Body of pancreas (tissue), 4 donors: Measurements from ENCODE around the gene NEDD9. TPM values are rescaled to one million over a fixed set of nuclear protein-coding genes. Genes with fewer than 3 reads are reported as not detected.

Experiments
- ATAC-seq: fragments of 150-250 bp; one replicate; pipeline ENCODE4 v1.9.1; 2016
- DNase-seq, 4 donors: peaks; one replicate each; pipeline ENCODE4 v3.0.0-alpha.2; 2019
- H3K27ac ChIP-seq, 4 donors: fragments of 200-600 bp; sonication (generic); 1 replicate in 3 of 4; 2 replicates in 1 of 4; pipeline versions ENCODE4 v1.5.1 to v1.6.1; 2016 to 2019; ENCODE audit warnings: mild to moderate bottlenecking in 1 of 4, mixed read lengths in 1 of 4, moderate library complexity in 1 of 4
- H3K27me3 ChIP-seq, 2 donors: fragments of 200-600 bp; sonication (generic); one replicate each; pipeline ENCODE4 v1.6.0; 2016; ENCODE audit warnings: mild to moderate bottlenecking in 1 of 2
- H3K36me3 ChIP-seq, 2 donors: fragments of 200-600 bp; sonication (generic); replicated peaks in 1 of 2; 2 replicates each; pipeline ENCODE4 v1.5.1; 2016; ENCODE audit warnings: low read depth in 2 of 2; ENCODE audit not compliant: insufficient read depth in 1 of 2
- H3K4me1 ChIP-seq: fragments of 200-600 bp; sonication (generic); one replicate; pipeline ENCODE4 v1.6.0; 2016
- H3K4me3 ChIP-seq, 2 donors: fragments of 200-600 bp; sonication (generic); 1 replicate in 1 of 2; 2 replicates in 1 of 2; pipeline ENCODE4 v1.5.1; 2016 to 2019
- H3K9me3 ChIP-seq, 3 donors: fragments of 200-600 bp; sonication (generic); 1 replicate in 2 of 3; 2 replicates in 1 of 3; pipeline ENCODE4 v1.5.1; 2016
- POLR2A ChIP-seq, 3 donors: fragments of 450-650 bp; IDR thresholded peaks; one replicate each; pipeline ENCODE4 v1.6.1; 2016; ENCODE audit warnings: antibody characterized with exemption in 3 of 3, mild to moderate bottlenecking in 2 of 3
- WGBS, 2 donors: methylation state at CpG; one replicate each; pipeline ENCODE4 v1.1.5; 2017; 5-methylcytosine and 5-hydroxymethylcytosine counted together
- intact Hi-C: fragments of 100-400 bp; cut with DNase I; formaldehyde crosslinking; loops from one replicate; pipeline ENCODE4 v1.15.1; 2023
- total RNA-seq, 2 donors: library from RNA; depleted of rRNA; stranded (reverse); fragments of >200 nt; gene quantifications; one replicate each; pipeline ENCODE4 v1.1.0, GENCODE V29; 2016
- TF ChIP-seq, protein P1 (sequence below), 7 experiments: fragments of 450-650 bp in 4 of 7; fragments of 200-600 bp in 3 of 7; sonication (generic) in 3 of 7; IDR thresholded peaks; one replicate each; pipeline ENCODE4 v1.5.1; 2016 to 2019; ENCODE audit warnings: antibody characterized with exemption in 7 of 7

Gene NEDD9
- total RNA-seq, 2 donors from 2014 or later: 22.8 to 58.3 TPM

DNA sequence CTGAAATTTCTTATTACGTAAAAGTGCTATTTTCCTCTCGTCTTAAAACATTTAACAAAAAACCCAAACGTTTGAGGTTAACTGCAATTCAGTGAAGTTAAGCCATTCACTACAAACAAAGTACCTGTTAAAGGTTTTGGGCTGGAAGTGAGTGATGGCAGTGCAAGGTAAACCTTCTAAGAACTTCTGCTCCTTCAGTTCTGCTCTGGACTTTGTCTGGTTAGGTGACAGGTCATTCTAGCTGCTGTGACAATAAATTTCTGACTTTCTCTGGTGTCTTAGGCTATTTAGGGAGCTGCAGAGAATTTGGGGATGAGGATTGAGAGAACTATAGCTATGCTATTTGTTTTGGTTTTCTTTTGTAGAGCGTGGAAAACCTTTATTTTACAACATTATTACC is 36.5 kb upstream of the NEDD9 start:
- Histone ChIP-seq H3K4me3 (no peak overlapping the region), H3K27ac (no peak overlapping the region), H3K4me1 (peaks cover 33% of the 10 kb centered on the region), H3K9me3 (no peaks in the 10 kb centered on the region), H3K27me3 (no peaks in the 10 kb centered on the region), H3K36me3 (no peaks in the 10 kb centered on the region)
- no peak for ATAC-seq
- no peak for DNase-seq
- TF ChIP-seq, protein P1, sequence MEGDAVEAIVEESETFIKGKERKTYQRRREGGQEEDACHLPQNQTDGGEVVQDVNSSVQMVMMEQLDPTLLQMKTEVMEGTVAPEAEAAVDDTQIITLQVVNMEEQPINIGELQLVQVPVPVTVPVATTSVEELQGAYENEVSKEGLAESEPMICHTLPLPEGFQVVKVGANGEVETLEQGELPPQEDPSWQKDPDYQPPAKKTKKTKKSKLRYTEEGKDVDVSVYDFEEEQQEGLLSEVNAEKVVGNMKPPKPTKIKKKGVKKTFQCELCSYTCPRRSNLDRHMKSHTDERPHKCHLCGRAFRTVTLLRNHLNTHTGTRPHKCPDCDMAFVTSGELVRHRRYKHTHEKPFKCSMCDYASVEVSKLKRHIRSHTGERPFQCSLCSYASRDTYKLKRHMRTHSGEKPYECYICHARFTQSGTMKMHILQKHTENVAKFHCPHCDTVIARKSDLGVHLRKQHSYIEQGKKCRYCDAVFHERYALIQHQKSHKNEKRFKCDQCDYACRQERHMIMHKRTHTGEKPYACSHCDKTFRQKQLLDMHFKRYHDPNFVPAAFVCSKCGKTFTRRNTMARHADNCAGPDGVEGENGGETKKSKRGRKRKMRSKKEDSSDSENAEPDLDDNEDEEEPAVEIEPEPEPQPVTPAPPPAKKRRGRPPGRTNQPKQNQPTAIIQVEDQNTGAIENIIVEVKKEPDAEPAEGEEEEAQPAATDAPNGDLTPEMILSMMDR (IDR thresholded peaks at IDR 0.05): no peak
- no peak for TF ChIP-seq POLR2A (IDR thresholded peaks at IDR 0.05)
- intact Hi-C loops: no loop called here
- WGBS, 2 donors: 76 to 78% methylated on average over 4 of the region's 4 CpGs

GRCh38 chr6:11266926-11267325 is 34.5 kb upstream of the NEDD9 start:
- 47 to 57% methylated on average over 3 of the region's 3 CpGs for WGBS, 2 donors
- DNase-seq (no peak), ATAC-seq (no peak)
- Histone ChIP-seq H3K4me3 (no peak overlapping the region), H3K27me3 (no peaks in the 10 kb centered on the region), H3K36me3 (no peaks in the 10 kb centered on the region), H3K9me3 (no peaks in the 10 kb centered on the region), H3K27ac (no peak overlapping the region), H3K4me1 (peaks cover 36% of the 10 kb centered on the region)
- intact Hi-C loops: no loop called here
- TF ChIP-seq, protein P1 (IDR thresholded peaks at IDR 0.05): no peak
- TF ChIP-seq POLR2A (IDR thresholded peaks at IDR 0.05): no peak

DNA sequence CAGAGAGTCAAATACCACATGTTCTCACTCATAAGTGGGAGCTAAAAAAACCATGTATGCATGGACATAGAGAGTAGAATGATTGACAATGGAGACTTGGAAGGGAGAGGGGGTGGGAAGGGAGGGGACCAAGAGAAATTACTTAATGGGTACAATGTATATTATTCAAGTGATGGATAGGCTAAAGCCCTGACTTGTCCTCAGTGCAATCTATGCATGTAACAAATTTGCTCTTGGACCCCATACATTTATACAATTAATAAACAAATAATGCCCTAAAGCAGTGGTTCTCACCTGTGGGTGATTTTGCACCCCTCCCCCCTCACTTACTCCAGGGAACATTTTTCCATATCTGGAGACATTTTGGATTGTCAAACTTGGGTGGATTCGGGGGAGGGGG is 33.5 kb upstream of the NEDD9 start:
- no peak overlapping the region for H3K27ac ChIP-seq
- DNase-seq: no peak
- peaks cover 31% of the 10 kb centered on the region for H3K4me1 ChIP-seq
- H3K27me3 ChIP-seq: no peaks in the 10 kb centered on the region
- TF ChIP-seq, protein P1 (IDR thresholded peaks at IDR 0.05): no peak
- TF ChIP-seq POLR2A (IDR thresholded peaks at IDR 0.05): no peak
- no peaks in the 10 kb centered on the region for H3K36me3 ChIP-seq
- H3K4me3 ChIP-seq: no peak overlapping the region
- no peaks in the 10 kb centered on the region for H3K9me3 ChIP-seq
- WGBS, 2 donors: 76 to 82% methylated on average over 1 of the region's 1 CpG
- intact Hi-C loops: no loop called here
- no peak for ATAC-seq

DNA sequence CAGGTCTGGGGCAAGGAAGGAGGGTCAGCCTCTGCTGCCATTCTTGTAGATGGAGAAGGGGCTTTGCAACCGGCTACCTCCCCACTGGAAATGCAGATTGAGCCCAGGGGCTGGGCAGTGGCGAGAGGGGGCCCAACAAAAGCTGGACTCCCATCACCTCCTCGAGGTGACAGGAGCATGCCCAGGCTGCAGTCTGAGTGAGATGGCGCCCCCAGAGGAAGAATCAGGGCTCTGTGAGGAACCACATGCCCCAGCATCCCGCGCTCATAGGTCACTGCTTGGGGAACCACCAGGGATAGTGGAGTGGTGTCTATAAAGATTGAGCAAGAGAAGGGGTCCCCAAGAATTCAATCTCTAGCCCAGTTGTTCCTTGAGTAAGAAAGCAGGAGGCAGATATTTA is 31.6 kb upstream of the NEDD9 start:
- TF ChIP-seq POLR2A (IDR thresholded peaks at IDR 0.05): no peak
- TF ChIP-seq, protein P1 (IDR thresholded peaks at IDR 0.05): no peak
- DNase-seq: no peak
- ATAC-seq: no peak
- Histone ChIP-seq H3K27ac (peak overlapping the region in 2 of 4 donors; percentile 62 to 65), H3K9me3 (no peaks in the 10 kb centered on the region), H3K4me3 (no peak overlapping the region), H3K4me1 (peaks cover 14% of the 10 kb centered on the region), H3K36me3 (no peaks in the 10 kb centered on the region), H3K27me3 (no peaks in the 10 kb centered on the region)
- intact Hi-C loops: no loop called here
- 85 to 86% methylated on average over 6 of the region's 6 CpGs for WGBS, 2 donors

GRCh38 chr6:11263291-11263775 is 30.9 kb upstream of the NEDD9 start:
- no peaks in the 10 kb centered on the region for H3K9me3 ChIP-seq
- intact Hi-C loops: no loop called here
- H3K4me3 ChIP-seq: no peak overlapping the region
- peak overlapping the region; percentile 6 to 65 (median 62) for H3K27ac ChIP-seq
- ATAC-seq: peak; percentile 95
- DNase-seq: peak; percentile 67 to 77 (median 71)
- no peaks in the 10 kb centered on the region for H3K36me3 ChIP-seq
- no peaks in the 10 kb centered on the region for H3K27me3 ChIP-seq
- H3K4me1 ChIP-seq: peaks cover 19% of the 10 kb centered on the region
- peak in 2 of 3 donors; percentile 15 to 16 for TF ChIP-seq POLR2A (IDR thresholded peaks at IDR 0.05)
- TF ChIP-seq, protein P1 (IDR thresholded peaks at IDR 0.05): no peak
- WGBS, 2 donors: 31 to 42% methylated on average over 5 of the region's 5 CpGs
